Panc1 (cell line): Measurements from ENCODE around the gene CDCA4. TPM values are rescaled to one million over a fixed set of nuclear protein-coding genes. Genes with fewer than 3 reads are reported as not detected.

Source experiments
- ATAC-seq: fragments of 200-7000 bp; cut with Tn5 transposase; 2 replicates; pipeline ENCODE4 v1.9.1; 2020; ENCODE audit warnings: mild to moderate bottlenecking, moderate library complexity
- BruUV-seq: library from RNA; stranded (reverse); fragments of 400-500 nt; replicated peaks from 2 replicates; lab custom pipeline; 2021; lab: Mats Ljungman, UMichigan
- CTCF ChIA-PET: fragments of 300-600 bp; sonication (Branson Sonifier 250); formaldehyde crosslinking; loops from one replicate; lab custom pipeline; 2022; ENCODE audit warnings: antibody characterized with exemption; lab: Charles Lee
- POLR2A ChIA-PET: fragments of 300-600 bp; sonication (Branson Sonifier 250); formaldehyde crosslinking; loops from one replicate; lab custom pipeline; 2022; ENCODE audit warnings: antibody characterized with exemption; lab: Charles Lee
- DNase-seq: peaks from one replicate; pipeline ENCODE4 v3.0.0-alpha.2; 2010; ENCODE audit warnings: low read depth, low spot score
- H3K27ac ChIP-seq: 2 replicates; pipeline ENCODE4 v1.5.1; 2011; ENCODE audit warnings: mild to moderate bottlenecking, low read length, inconsistent platforms
- H3K27me3 ChIP-seq: fragments of 200-500 bp; sonication (Bioruptor generic); 2 replicates; pipeline ENCODE4 v1.6.0; 2014; ENCODE audit warnings: low read length, inconsistent platforms; ENCODE audit not compliant: control insufficient read depth, insufficient read depth
- H3K36me3 ChIP-seq: fragments of 200-500 bp; sonication (Bioruptor generic); 2 replicates; pipeline ENCODE4 v1.5.1; 2014; ENCODE audit warnings: inconsistent platforms, mild to moderate bottlenecking, low read length, moderate library complexity; ENCODE audit not compliant: control insufficient read depth, insufficient read depth
- H3K4me1 ChIP-seq: 2 replicates; pipeline ENCODE4 v1.5.1; 2011; ENCODE audit warnings: inconsistent platforms, mild to moderate bottlenecking, low read length, moderate library complexity; ENCODE audit not compliant: control insufficient read depth, insufficient read depth
- H3K4me3 ChIP-seq, 2 experiments: 2 replicates each; pipeline ENCODE4 v1.5.1; 2011 to 2012; ENCODE audit warnings: low read depth in 2 of 2, low read length in 2 of 2, mild to moderate bottlenecking in 2 of 2, inconsistent platforms in 1 of 2, moderate library complexity in 1 of 2
- H3K9me3 ChIP-seq: fragments of 200-500 bp; sonication (Bioruptor generic); 2 replicates; pipeline ENCODE4 v1.5.1; 2014; ENCODE audit warnings: low read depth, mild to moderate bottlenecking, inconsistent platforms, low read length, moderate library complexity; ENCODE audit not compliant: control insufficient read depth, insufficient read depth
- POLR2AphosphoS5 ChIP-seq: IDR thresholded peaks from 2 replicates; pipeline ENCODE4 v1.6.1; 2012; ENCODE audit warnings: mild to moderate bottlenecking, low read depth, low read length, moderate library complexity
- SIN3A ChIP-seq: IDR thresholded peaks from 2 replicates; pipeline ENCODE4 v1.6.1; 2012; ENCODE audit warnings: low read depth, mild to moderate bottlenecking, low read length, moderate library complexity, borderline replicate concordance; ENCODE audit not compliant: insufficient read depth
- TCF7L2 ChIP-seq: IDR thresholded peaks from 2 replicates; pipeline ENCODE4 v1.6.1; 2011; ENCODE audit warnings: mild to moderate bottlenecking, low read depth, low read length, inconsistent platforms
- in situ Hi-C: cut with HindIII; loops from 2 replicates; pipeline ENCODE4 v1.10.0; 2016; ENCODE audit warnings: low sequenced_read_pairs, low pct_unique_long_range_greater_than_20kb
- intact Hi-C: fragments of 100-400 bp; cut with micrococcal nuclease; formaldehyde crosslinking; loops from one replicate; pipeline ENCODE4 v1.10.0; 2022; ENCODE audit not compliant: unreplicated experiment
- total RNA-seq: library from RNA; stranded (reverse); gene quantifications from one replicate; pipeline ENCODE4 v1.2.1, GENCODE V29; 2021; ENCODE audit not compliant: unreplicated experiment
- TF ChIP-seq, protein P1 (sequence below): fragments of 450-650 bp; IDR thresholded peaks from 2 replicates; pipeline ENCODE4 v1.5.1; 2017; ENCODE audit warnings: mild to moderate bottlenecking
- TF ChIP-seq, protein P2 (sequence below), 2 experiments: IDR thresholded peaks; 2 replicates each; pipeline ENCODE4 v1.6.1; 2011 to 2012; ENCODE audit warnings: low read depth in 2 of 2, control low read depth in 1 of 2, low read length in 1 of 2, mild to moderate bottlenecking in 1 of 2, moderate library complexity in 1 of 2; ENCODE audit not compliant: insufficient read depth in 1 of 2

The CDCA4 gene
- total RNA-seq, 1 experiment from 2014 or later: 39.9 TPM

DNA sequence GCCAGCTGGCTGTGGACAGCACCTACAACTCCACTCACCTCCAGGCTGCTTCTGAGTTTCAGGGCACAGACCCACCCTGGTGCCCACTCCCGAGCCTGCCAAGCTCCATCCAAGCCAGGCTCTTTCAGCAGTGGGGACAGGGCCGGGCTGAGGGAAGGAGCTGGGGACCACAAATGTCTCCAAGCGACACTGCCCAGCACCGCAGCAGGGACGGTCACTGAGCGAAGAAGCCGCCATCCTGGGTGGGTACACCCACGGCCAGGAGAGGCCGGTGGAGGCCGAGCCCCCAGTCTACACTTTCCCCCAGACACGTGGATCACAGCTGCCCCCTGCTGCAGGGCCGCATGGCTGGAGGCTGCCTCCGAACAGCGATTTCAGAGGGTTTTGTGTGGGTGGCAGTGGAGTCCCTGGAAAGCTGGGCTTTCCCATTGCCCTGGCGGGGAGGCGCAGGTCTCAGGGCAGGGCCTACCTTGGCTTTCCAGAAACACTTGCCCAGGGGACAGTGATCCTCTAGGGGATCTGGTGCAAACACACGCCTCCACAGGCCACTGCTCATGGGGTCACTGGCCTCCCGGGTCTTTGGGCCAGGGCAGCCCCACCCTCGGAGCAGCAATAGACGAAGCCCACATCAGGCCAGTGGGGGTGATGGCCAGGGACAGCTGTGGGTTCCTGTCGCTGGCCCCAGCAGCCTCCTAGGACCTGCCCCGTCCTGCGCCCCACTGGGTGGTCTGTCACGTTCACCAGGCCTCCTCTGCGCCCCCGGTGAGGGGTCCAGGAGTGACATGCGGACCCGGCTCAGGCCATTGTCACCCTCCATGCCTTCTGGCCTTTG is 45.6 kb upstream of the CDCA4 start:
- ATAC-seq (peak; percentile 29; the same call in 1 of the 2 replicates), DNase-seq (no peak)
- Histone ChIP-seq H3K4me1 (no peaks in the 10 kb centered on the region), H3K27me3 (no peaks in the 10 kb centered on the region), H3K9me3 (no peaks in the 10 kb centered on the region), H3K27ac (no peak overlapping the region), H3K36me3 (no peaks in the 10 kb centered on the region), H3K4me3 (no peak overlapping the region)
- TF ChIP-seq SIN3A (no peak), TCF7L2 (no peak), POLR2AphosphoS5 (no peak)
- TF ChIP-seq, protein P1, sequence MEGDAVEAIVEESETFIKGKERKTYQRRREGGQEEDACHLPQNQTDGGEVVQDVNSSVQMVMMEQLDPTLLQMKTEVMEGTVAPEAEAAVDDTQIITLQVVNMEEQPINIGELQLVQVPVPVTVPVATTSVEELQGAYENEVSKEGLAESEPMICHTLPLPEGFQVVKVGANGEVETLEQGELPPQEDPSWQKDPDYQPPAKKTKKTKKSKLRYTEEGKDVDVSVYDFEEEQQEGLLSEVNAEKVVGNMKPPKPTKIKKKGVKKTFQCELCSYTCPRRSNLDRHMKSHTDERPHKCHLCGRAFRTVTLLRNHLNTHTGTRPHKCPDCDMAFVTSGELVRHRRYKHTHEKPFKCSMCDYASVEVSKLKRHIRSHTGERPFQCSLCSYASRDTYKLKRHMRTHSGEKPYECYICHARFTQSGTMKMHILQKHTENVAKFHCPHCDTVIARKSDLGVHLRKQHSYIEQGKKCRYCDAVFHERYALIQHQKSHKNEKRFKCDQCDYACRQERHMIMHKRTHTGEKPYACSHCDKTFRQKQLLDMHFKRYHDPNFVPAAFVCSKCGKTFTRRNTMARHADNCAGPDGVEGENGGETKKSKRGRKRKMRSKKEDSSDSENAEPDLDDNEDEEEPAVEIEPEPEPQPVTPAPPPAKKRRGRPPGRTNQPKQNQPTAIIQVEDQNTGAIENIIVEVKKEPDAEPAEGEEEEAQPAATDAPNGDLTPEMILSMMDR: no peak
- TF ChIP-seq, protein P2, sequence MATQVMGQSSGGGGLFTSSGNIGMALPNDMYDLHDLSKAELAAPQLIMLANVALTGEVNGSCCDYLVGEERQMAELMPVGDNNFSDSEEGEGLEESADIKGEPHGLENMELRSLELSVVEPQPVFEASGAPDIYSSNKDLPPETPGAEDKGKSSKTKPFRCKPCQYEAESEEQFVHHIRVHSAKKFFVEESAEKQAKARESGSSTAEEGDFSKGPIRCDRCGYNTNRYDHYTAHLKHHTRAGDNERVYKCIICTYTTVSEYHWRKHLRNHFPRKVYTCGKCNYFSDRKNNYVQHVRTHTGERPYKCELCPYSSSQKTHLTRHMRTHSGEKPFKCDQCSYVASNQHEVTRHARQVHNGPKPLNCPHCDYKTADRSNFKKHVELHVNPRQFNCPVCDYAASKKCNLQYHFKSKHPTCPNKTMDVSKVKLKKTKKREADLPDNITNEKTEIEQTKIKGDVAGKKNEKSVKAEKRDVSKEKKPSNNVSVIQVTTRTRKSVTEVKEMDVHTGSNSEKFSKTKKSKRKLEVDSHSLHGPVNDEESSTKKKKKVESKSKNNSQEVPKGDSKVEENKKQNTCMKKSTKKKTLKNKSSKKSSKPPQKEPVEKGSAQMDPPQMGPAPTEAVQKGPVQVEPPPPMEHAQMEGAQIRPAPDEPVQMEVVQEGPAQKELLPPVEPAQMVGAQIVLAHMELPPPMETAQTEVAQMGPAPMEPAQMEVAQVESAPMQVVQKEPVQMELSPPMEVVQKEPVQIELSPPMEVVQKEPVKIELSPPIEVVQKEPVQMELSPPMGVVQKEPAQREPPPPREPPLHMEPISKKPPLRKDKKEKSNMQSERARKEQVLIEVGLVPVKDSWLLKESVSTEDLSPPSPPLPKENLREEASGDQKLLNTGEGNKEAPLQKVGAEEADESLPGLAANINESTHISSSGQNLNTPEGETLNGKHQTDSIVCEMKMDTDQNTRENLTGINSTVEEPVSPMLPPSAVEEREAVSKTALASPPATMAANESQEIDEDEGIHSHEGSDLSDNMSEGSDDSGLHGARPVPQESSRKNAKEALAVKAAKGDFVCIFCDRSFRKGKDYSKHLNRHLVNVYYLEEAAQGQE (IDR thresholded peaks at IDR 0.05; ENCODE audit: insufficient read depth in 1 of 2, low read depth in 2 of 2, low read length in 1 of 2): no peak
- CTCF ChIA-PET: no interaction called here
- in situ Hi-C loops: no loop called here
- BruUV-seq: no TSS peak
- POLR2A ChIA-PET: no interaction called here
- intact Hi-C loops: no loop called here

DNA sequence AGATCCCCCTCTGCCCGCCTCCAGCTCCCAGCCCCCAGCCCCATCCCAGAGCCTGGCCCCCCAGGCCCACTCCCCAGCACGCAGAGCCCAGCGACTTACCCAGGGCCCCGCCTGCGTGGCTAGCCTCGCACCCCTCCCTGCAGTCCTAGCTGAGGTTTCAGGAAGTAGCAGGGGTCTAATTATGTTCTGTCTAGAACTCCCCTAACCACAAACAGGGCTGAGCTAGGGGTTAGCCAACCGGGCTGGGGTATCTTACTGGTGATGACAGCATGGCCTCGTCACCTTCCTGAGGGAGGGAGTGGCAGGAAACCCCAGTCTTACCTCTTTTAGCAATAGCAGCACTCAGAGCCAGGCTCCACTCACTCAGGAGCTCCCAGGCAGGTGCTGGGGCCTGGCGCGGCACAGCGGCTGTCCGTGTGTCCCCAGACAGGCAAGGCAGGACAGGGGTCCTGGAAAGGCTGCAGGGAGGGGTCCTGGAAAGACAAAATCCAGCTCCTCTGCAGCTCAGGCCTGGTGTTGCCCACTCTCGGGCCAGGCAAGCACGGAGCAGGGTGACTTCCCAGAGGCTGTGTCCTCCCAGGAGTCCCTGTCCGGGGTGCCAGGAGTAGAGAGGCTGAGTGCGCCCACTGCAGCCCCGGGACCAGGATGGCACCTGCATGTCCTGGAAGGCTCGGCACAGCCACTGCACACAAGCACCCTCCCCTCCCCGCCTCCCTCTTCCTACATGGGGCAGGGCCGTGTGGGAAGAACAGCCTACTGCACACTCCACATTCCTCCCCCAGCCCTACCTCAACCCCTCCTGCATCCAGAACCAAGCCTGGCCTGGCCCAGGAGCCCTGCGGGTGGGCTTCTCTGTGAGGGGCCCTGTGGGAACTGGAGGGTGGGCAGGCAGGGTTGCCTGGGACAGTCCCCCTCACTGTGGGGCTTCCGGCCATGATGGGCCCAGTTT is 44.7 kb upstream of the CDCA4 start, which contains the start of gene GPR132:
Gene GPR132, minus strand, starts transcription at position 151 of the 949 bp plus-strand sequence. CDS start 10,010 bp downstream, outside the sequence.
- POLR2A ChIA-PET: no interaction called here
- no peak for DNase-seq

More for the DNA sequence above, 44.7 kb upstream of the CDCA4 start, which contains the start of gene GPR132:
- Histone ChIP-seq H3K27me3 (no peaks in the 10 kb centered on the region), H3K4me1 (no peaks in the 10 kb centered on the region), H3K4me3 (no peak within 1 kb of the TSS), H3K9me3 (no peaks in the 10 kb centered on the region), H3K27ac (no peak within 1 kb of the TSS), H3K36me3 (no peaks in the 10 kb centered on the region)
- ATAC-seq: peak; percentile 43; the same call in 1 of the 2 replicates
- CTCF ChIA-PET: no interaction called here
- BruUV-seq: no TSS peak
- intact Hi-C loops (no loop called here), in situ Hi-C loops (no loop called here)
- TF ChIP-seq, protein P1: no peak
- TF ChIP-seq POLR2AphosphoS5 (no peak), TCF7L2 (no peak)
